OCI-LY3 (cell line): ENCODE measurements around the gene TTC7B.

ENCODE experiments used
- H2AFZ ChIP-seq: fragments of 200-600, 300-600 bp; shearing (Covaris generic); 2 replicates; pipeline ENCODE4 v1.6.0; 2014; ENCODE audit warnings: antibody characterized with exemption, low read depth, low read length
- H3K27ac ChIP-seq: fragments of 200-600, 300-600 bp; sonication (generic); 2 replicates; pipeline ENCODE4 v1.5.1; 2014; ENCODE audit warnings: mild to moderate bottlenecking, low read length, moderate library complexity, mixed read lengths
- H3K27me3 ChIP-seq: fragments of 200-600, 300-600 bp; sonication (generic); 2 replicates; pipeline ENCODE4 v1.6.1; 2014; ENCODE audit warnings: low read depth, low read length, mixed read lengths
- H3K36me3 ChIP-seq: fragments of 200-600, 300-600 bp; sonication (generic); replicated peaks from 2 replicates; pipeline ENCODE3; 2014; ENCODE audit warnings: low read depth, low read length, mixed read lengths
- H3K4me1 ChIP-seq: fragments of 300-600, 200-600 bp; sonication (generic); 2 replicates; pipeline ENCODE4 v1.6.1; 2014; ENCODE audit warnings: low read length, mixed read lengths
- H3K4me2 ChIP-seq: fragments of 200-600, 300-600 bp; sonication (generic); 2 replicates; pipeline ENCODE4 v1.6.1; 2014; ENCODE audit warnings: low read length, mixed read lengths
- H3K4me3 ChIP-seq: fragments of 300-600, 200-600 bp; sonication (generic); 2 replicates; pipeline ENCODE4 v1.5.1; 2014; ENCODE audit warnings: antibody characterized with exemption, mild to moderate bottlenecking, low read length, moderate library complexity
- H3K79me2 ChIP-seq: fragments of 300-600, 200-600 bp; shearing (Covaris generic); 2 replicates; pipeline ENCODE4 v1.6.1; 2014; ENCODE audit warnings: mild to moderate bottlenecking, low read length, mixed read lengths
- H3K9ac ChIP-seq: fragments of 300-600, 200-600 bp; shearing (Covaris generic); 2 replicates; pipeline ENCODE4 v1.6.0; 2014; ENCODE audit warnings: mild to moderate bottlenecking, low read length, moderate library complexity
- H3K9me3 ChIP-seq: fragments of 200-600, 300-600 bp; shearing (Covaris generic); 2 replicates; pipeline ENCODE4 v1.6.1; 2014; ENCODE audit warnings: low read length, mixed read lengths; ENCODE audit not compliant: insufficient read depth
- H4K20me1 ChIP-seq: fragments of 200-600, 300-600 bp; sonication (generic); 2 replicates; pipeline ENCODE4 v1.6.1; 2016; ENCODE audit warnings: low read length, mixed read lengths; ENCODE audit not compliant: insufficient read depth
- CTCF ChIP-seq: fragments of 200-600, 300-600 bp; sonication (generic); IDR thresholded peaks from 2 replicates; pipeline ENCODE4 v1.5.1; 2014; ENCODE audit warnings: antibody characterized with exemption, low read length, low read depth
- EZH2phosphoT487 ChIP-seq: fragments of 200-600 bp; shearing (Covaris generic); IDR thresholded peaks from 2 replicates; pipeline ENCODE4 v1.6.1; 2018; ENCODE audit warnings: antibody characterized with exemption, mixed run types, low read depth

TTC7B gene

GRCh38 chr14:90661866-90662265 lies 154.4 kb downstream of the TTC7B start:
- no peaks in the 10 kb centered on the region for H3K79me2 ChIP-seq
- H3K27ac ChIP-seq = no peak overlapping the region
- no peaks in the 10 kb centered on the region for H3K9me3 ChIP-seq
- H3K27me3 ChIP-seq = no peaks in the 10 kb centered on the region
- TF ChIP-seq EZH2phosphoT487 = no peak
- TF ChIP-seq CTCF = no peak
- no peaks in the 10 kb centered on the region for H3K36me3 ChIP-seq
- H3K4me2 ChIP-seq = peak overlapping the region; percentile 67; the same call in 1 of the 2 replicates
- peaks cover 51% of the 10 kb centered on the region for H3K4me1 ChIP-seq
- no peak overlapping the region for H3K9ac ChIP-seq
- no peaks in the 10 kb centered on the region for H4K20me1 ChIP-seq
- no peak overlapping the region for H3K4me3 ChIP-seq
- H2AFZ ChIP-seq = no peak overlapping the region

GRCh38 chr14:90660865-90661570 lies 155.2 kb downstream of the TTC7B start:
- Histone ChIP-seq H2AFZ (no peak overlapping the region), H3K4me3 (peak overlapping the region; percentile 47), H3K27me3 (no peaks in the 10 kb centered on the region), H4K20me1 (no peaks in the 10 kb centered on the region), H3K79me2 (no peaks in the 10 kb centered on the region), H3K27ac (no peak overlapping the region), H3K36me3 (no peaks in the 10 kb centered on the region), H3K9ac (peak overlapping the region; percentile 19; the same call in 1 of the 2 replicates), H3K4me1 (peaks cover 51% of the 10 kb centered on the region), H3K4me2 (peak overlapping the region; percentile 67), H3K9me3 (no peaks in the 10 kb centered on the region)
- TF ChIP-seq CTCF = no peak
- no peak for TF ChIP-seq EZH2phosphoT487

GRCh38 chr14:90659156-90659555 lies 157.1 kb downstream of the TTC7B start:
- H3K27me3 ChIP-seq = no peaks in the 10 kb centered on the region
- no peaks in the 10 kb centered on the region for H3K9me3 ChIP-seq
- H3K36me3 ChIP-seq = no peaks in the 10 kb centered on the region
- TF ChIP-seq EZH2phosphoT487 = no peak
- TF ChIP-seq CTCF = no peak
- H2AFZ ChIP-seq = no peak overlapping the region
- peak overlapping the region; percentile 24; the same call in 1 of the 2 replicates for H3K27ac ChIP-seq
- no peaks in the 10 kb centered on the region for H3K79me2 ChIP-seq
- H3K4me3 ChIP-seq = peak overlapping the region; percentile 62
- peak overlapping the region; percentile 83 for H3K4me2 ChIP-seq
- H4K20me1 ChIP-seq = no peaks in the 10 kb centered on the region
- H3K9ac ChIP-seq = peak overlapping the region; percentile 23; the same call in 1 of the 2 replicates
- peaks cover 51% of the 10 kb centered on the region for H3K4me1 ChIP-seq

- H3K36me3 ChIP-seq = no peaks in the 10 kb centered on the region
- H3K4me2 ChIP-seq = peak overlapping the region; percentile 83
- H3K4me1 ChIP-seq = peaks cover 51% of the 10 kb centered on the region
- H3K9ac ChIP-seq = peak overlapping the region; percentile 23; the same call in 1 of the 2 replicates
- no peaks in the 10 kb centered on the region for H3K27me3 ChIP-seq
- H4K20me1 ChIP-seq = no peaks in the 10 kb centered on the region
- no peaks in the 10 kb centered on the region for H3K79me2 ChIP-seq
- peak overlapping the region; percentile 24; the same call in 1 of the 2 replicates for H3K27ac ChIP-seq
- H3K9me3 ChIP-seq = no peaks in the 10 kb centered on the region
- TF ChIP-seq EZH2phosphoT487 (no peak), CTCF (no peak)
- peak overlapping the region; percentile 62 for H3K4me3 ChIP-seq
- no peak overlapping the region for H2AFZ ChIP-seq
Observed at GRCh38 chr14:90658541-90658967, 157.7 kb downstream of the TTC7B start.
